Caki2 (cell line): ENCODE measurements around the gene PTPRK. TPM values are rescaled to one million over a fixed set of nuclear protein-coding genes. Genes with fewer than 3 reads are reported as not detected.
A peak's percentile ranks its signal among the peaks of the same experiment; 100 is the strongest.

ENCODE experiments used
- DNase-seq: peaks from one replicate; pipeline ENCODE4 v3.0.0-alpha.2; 2015; ENCODE audit warnings: low read depth
- in situ Hi-C: cut with HindIII; loops from 2 replicates; pipeline ENCODE4 v1.10.0; 2016; ENCODE audit warnings: low sequenced_read_pairs, low pct_unique_long_range_greater_than_20kb, mixed read lengths
- total RNA-seq: library from RNA; depleted of rRNA; stranded (reverse); fragments of >200 nt; shearing (Covaris generic); gene quantifications from 2 replicates; pipeline ENCODE4 v1.2.3, GENCODE V29; 2014; ENCODE audit warnings: low replicate concordance

The PTPRK gene
- total RNA-seq, 1 experiment from 2014 or later = 32.6 TPM

DNA sequence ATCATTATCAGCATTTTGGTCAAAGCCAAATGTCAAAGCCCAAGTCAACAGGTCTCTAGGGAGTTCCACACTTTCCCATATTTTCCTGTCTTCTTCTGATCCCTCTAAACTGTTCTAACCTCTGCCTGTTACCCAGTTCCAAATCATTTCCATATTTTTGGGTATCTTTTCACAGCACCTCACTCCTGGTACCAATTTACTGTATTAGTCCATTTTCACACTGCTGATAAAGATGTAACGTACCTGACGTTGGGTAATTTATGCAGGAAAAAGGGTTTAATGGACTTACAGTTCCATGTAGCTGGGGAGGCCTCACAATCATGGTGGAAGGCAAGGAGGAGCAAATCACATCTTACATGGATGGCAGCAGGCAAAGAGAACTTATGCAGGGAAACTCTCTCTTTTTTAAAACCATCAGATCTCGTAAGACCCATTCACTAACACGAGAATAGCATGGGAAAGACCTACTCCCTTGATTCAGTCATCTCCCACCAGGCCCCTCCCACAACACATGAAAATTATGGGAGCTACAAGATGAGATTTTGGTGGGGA lies 143.4 kb downstream of the PTPRK start:
- in situ Hi-C loops = no loop called here
- DNase-seq = no peak

- in situ Hi-C loops = no loop called here
- DNase-seq = no peak
Measured at GRCh38 chr6:128371136-128371535, 149.3 kb downstream of the PTPRK start.

DNA sequence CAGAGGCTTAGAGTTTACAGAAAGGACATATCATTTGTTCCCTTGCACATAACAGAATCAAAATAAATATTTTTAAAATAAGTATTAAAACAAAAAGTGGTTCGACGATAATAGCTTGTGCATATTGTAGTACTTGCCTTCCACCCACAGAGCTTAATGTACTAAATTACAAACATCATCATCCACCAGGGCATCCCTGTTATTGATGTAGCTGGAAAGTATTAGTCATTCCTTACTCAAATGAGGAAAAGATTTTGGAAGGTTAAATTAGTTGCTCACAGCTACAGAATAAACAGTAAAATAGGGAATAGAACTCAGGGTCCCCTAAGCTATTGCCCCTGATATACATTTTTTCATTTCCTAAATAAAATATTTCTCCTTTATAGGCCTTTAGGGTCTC lies 150.3 kb downstream of the PTPRK start:
- DNase-seq = peak; percentile 67

GRCh38 chr6:128368213-128368944 lies 152.0 kb downstream of the PTPRK start:
- peak; percentile 50 for DNase-seq
- in situ Hi-C loops = no loop called here

More for the DNA sequence above, 150.3 kb downstream of the PTPRK start:
- in situ Hi-C loops = no loop called here

GRCh38 chr6:128367437-128367836 lies 153.0 kb downstream of the PTPRK start:
- DNase-seq = no peak
- in situ Hi-C loops = no loop called here

GRCh38 chr6:128365520-128366160 lies 154.8 kb downstream of the PTPRK start:
- no peak for DNase-seq
- in situ Hi-C loops = no loop called here

GRCh38 chr6:128364766-128365519 lies 155.5 kb downstream of the PTPRK start:
- in situ Hi-C loops = no loop called here
- DNase-seq = no peak

DNA sequence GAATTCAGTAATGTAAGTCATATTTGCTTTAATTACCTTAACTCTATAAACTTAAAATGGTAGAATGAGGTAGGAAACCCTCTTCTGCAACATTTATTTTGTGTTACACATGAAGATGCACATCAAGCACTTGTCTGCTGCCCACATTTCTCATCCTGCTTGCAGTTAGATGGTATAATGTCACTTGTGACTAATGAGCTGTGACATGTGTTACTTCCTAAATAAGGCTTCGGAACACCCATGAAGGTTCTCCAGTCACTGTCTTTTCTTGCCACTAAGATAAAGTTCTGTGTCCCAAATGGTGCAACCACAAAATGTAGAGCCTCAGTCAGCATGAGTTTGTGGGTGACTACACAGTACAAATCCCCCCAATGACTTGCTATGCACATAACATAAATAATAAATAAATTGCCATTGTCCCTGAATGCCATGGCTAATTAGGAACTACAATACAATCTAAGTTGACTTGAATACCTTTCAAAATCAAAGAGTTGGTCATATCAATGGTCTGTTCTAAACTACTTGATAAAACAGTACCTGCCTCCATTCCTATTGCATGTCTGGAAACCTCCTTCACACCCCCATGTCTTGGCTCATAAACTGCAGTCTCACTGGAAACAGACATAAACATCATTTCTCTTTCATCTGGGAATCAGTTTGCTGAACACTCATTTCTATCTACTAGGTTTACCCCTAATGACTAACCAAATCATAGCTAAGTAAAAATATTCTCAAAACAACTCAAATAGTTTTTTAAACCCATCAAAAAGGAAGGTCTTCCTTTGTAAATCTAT lies 157.2 kb downstream of the PTPRK start:
- DNase-seq = peak; percentile 40
- in situ Hi-C loops = no loop called here

DNA sequence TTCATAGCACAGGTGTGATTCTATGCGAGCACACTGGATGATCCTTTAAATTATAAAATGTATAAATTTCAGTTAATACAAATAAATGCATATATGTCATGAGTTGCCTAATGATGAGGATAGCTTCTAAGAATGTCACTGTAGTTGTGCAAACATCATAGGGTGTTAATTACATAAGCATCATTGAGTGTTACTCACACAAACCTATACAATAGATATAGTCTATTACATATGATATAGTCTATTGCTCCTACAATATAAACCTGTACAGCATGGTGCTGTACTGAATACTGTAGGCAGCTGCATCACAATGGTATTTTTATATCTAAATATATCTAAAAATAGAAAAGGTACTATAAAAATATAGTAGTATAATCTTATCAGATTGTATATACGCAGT lies 159.0 kb downstream of the PTPRK start:
- in situ Hi-C loops = no loop called here
- no peak for DNase-seq

- in situ Hi-C loops = no loop called here
Measured at GRCh38 chr6:128358244-128358776, 162.1 kb downstream of the PTPRK start.

DNA sequence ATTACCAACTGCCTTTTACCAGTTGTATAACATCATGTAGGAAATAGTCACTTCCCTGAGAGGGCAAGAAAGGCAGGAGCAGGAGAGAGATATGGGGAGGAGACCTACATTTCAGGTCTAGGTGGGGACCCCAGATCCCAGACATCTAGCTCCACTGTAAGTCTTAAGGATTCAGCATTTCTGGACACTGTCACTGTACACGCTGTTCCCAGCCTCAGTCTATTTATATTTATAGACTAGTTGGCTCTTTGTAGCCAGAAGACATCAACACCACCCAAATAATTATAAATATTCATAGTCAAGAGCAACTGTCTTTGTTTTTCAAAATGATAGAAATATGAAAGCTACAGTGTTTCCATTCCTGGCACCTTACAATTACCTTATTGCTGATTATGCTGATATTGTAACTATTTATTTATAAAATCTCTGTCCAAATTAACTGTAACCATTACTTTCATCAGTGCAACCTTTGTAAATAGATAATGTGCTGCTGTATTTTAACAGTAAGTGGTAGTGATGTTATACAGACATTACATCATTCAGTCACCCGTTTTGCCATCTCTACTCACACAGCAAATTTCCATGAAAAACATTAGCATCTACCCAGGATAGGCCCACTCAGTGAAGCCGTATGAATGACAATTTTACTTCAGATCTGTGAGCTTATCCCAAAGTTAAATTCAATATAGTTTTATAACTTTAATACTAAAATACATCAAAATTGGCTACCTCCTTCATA lies 162.8 kb downstream of the PTPRK start:
- in situ Hi-C loops = no loop called here
- no peak for DNase-seq

More at GRCh38 chr6:128358244-128358776, 162.1 kb downstream of the PTPRK start:
- DNase-seq = peak; percentile 59

- in situ Hi-C loops = no loop called here
- no peak for DNase-seq
Measured at GRCh38 chr6:128352366-128352765, 168.0 kb downstream of the PTPRK start.

- DNase-seq = no peak
- in situ Hi-C loops = no loop called here
Measured at GRCh38 chr6:128351255-128351514, 169.2 kb downstream of the PTPRK start.

GRCh38 chr6:128350416-128351254 lies 169.8 kb downstream of the PTPRK start:
- DNase-seq = peak; percentile 54

DNA sequence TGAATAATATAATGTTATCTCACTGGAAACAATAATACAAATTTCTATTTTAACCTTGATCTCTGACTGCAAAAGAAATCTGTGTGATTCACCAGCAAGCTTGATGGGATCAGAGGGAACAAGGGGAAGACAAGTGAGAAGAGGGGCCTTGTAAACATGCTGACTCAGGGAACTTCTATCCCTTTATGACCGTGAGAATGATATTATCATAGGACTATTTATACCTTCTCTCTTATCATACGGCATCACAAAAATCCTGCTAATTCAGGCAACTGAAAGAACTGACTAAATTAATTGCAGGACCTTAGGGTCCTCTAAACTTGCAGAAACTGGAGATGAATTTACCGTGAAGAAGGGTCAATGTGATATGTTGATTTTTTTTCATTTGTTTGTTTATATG lies 173.3 kb downstream of the PTPRK start:
- no peak for DNase-seq
- in situ Hi-C loops = no loop called here

More at GRCh38 chr6:128350416-128351254, 169.8 kb downstream of the PTPRK start:
- in situ Hi-C loops = no loop called here

DNA sequence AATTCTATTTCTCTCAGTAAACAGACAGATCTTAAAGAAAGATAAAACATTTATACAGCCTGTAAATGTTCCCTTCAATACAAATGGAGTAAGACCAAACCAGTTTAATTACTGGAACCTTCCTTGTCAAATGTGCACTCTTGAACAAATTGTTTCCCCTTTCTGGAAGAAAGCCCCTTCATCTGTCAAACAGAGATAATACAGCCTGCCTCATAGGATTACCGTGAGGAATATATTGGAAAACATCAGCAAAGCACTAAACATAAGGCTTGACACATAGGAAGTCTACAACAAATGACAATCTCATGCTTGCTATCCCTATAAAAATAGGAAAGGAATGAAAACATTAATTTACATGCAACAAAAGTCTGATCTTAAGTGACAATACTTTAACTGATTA lies 173.8 kb downstream of the PTPRK start:
- in situ Hi-C loops = no loop called here
- no peak for DNase-seq

DNA sequence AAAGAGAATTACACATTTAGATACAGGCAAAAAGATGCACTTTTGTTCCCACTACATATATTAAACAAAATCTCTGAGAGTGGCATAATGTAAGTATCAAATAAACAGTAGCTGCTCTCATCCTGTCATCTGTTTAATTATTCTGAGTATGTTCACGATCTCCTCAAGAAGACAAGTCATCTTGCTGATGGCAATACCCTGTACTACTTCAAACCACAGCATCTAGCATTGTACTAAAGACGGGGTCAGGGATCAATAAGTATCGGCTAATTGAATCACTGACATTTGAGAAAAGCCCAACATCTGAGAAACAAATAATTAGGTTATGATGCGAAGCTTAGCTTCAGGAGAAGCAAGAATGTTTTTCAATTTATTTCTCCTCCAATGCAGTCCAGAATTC lies 175.1 kb downstream of the PTPRK start:
- no peak for DNase-seq
- in situ Hi-C loops = no loop called here
